Right hindlimb (tissue), 1 donor: Measurements from ENCODE around the gene HNRNPH1.
A peak's percentile ranks its signal among the peaks of the same experiment; 100 is the strongest.

Experiments used
- DNase-seq: peaks from one replicate; pipeline ENCODE4 v3.0.0-alpha.2; 2018

Gene HNRNPH1

DNA sequence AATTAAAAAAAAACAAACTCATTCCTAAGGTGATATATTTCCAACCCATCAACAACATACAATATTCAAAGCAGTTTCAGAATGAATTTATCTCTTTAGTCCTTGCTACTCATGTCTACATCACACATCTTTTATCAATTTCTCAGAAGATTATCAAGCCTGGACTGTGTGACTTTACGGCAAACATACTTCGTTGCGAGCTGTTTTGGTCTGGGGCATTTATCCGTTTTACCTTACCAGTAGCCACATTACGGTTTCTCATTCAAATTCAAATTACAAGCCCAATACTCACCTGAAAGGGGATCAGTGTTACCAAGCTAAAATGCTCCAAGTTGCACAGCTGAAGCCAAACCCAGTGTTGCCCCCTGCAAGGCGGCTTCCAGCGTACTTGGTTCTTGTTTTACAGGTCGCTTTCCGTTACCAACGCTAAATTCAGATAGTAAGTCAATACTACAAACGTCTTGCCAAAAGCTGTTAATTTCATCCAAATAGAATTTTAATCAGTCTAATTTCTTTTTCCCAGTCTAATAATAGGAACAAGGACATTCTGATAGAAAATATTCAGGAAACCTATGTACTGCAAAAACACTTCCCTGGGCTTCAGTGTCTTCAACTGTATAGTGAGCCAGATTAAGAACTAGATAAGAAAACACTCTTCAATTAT lies 1.8 kb downstream of the HNRNPH1 start:
- DNase-seq, result no peak

DNA sequence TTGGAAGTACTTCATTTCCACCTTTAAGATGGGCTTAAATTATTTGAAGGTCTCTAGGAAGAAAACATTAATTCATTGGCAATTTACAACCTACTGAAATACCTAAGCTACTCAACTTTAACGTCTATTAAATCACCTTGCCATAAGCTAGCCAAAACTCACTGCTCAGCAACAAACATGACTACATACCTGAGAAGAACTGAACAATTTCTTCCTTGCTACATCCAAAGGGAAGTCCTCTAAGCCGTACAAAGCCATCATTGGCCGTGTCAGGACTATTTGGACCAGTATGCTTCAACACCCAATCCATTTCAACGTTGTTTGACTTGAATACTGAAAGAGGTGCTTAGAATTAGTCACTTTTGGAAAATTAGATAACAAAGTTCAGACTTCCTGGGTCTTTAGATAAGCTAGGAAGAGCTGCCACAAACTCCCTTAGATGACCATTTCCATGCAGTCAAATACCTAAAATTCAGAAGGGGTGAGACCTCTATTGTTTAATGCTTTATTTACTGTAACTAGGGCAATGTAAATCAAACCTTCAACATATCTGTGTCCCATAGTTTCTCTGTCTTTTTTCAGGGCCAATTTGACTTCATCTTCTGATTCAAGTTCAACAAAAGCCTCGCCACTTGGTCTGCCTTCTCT lies 2.6 kb downstream of the HNRNPH1 start:
- no peak for DNase-seq

DNA sequence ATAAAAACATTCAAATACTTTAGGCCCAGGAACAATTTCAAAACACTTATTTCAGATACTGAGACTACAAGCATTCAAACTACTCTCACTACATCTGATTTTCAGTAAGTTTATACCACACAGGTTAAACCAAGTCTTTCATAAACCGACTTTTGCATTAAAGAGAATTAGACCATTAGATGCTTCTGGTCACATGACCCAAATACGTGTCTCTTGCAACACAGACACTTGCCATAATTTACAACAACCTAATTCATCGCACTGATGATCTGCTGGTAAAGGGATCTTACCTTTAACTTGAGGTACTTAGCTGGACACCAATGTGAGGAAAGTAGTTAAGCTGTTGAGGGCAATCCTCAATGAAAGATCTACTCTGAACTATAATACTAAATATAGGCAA lies 3.2 kb downstream of the HNRNPH1 start:
- no peak for DNase-seq

DNA sequence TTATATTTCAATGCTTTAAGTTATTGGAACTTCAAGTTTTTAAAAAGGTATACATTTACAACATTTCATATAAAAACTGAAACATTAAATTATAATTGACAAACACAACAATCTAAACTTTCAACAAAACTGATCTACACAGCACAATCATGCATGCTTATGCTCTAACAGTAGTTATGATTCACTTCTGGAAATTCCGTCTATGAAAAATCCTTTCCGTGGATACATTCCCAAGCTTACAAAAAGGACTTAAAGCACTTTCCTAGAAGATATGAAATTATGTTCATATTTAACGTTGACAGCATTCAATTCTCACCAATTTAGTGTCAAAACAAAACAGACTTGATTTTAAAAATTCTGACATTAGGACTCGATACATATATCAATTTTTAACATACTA lies 3.7 kb downstream of the HNRNPH1 start:
- no peak for DNase-seq

DNA sequence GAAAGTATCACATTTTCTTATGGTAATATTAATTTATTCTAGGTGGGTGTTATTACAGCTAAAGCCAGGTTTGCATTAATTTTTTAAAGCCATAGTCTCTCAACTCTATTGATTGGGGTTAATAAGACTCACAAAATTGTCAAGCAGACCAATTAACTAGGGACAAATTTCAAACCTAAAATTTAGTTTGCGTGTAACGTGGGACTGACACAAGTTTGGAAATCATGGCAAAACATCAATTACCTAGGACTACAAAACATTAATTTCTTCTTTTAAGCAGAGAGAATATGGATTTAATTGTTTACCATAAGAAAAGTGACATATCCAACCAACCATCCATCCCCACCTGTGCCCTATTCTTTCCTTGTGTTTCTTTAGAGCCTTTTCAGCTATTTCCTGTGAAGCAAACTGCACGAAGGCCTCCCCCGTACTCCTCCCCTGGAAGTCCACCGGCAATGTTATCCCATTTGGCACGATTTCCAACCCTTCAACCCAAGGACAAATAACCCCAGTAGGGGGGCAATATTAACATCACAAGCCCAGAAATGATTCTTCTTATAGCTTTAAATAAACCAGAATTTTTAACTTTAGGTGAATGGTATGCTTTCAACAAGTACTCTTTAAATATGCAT lies 4.4 kb downstream of the HNRNPH1 start:
- DNase-seq, result no peak

DNA sequence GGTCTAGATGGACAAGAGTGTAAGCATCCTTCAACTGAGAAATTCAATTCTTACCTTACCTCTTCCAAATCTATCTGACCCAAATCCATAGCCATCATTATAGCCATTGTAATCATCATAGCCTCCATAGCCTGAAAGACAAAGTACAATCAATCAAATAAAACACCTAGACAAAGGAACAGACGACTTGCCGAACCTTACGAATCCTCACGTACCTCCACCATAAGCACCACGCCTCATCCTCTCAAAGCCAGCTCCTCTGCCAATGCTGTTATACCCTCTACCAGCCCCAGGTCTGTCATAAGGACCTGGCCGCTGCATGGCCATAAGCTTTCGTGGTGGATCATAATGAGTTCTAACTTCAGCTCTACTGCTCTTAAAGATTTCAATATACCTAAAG lies 5.5 kb downstream of the HNRNPH1 start:
- DNase-seq, result no peak

DNA sequence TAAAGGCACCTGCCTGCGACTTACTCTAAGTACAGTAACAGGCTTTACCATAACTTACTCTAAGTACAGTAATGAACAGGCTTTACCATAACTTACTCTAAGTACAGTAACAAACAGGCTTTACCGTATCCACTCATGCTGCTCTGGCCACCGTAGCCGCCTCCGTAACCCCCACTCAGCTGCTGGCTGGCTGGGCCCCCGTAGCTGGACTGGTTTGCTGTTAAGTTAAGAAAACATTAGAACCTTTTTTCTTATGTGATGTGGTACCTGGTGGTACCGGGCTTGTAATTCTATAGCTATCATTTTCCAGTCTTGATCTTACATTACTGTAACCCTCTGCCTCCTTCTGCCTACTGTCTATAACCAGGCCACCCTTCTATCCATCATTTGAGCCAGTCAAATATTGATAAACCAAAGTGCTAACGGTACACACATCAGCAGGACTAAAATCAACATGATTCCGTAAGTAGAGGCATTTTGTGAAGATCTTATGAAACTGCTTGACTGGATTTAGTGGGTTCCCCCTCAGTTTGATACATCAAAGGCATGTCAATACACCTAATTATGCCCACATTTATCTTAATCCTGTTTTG lies 7.4 kb downstream of the HNRNPH1 start:
- no peak for DNase-seq

DNA sequence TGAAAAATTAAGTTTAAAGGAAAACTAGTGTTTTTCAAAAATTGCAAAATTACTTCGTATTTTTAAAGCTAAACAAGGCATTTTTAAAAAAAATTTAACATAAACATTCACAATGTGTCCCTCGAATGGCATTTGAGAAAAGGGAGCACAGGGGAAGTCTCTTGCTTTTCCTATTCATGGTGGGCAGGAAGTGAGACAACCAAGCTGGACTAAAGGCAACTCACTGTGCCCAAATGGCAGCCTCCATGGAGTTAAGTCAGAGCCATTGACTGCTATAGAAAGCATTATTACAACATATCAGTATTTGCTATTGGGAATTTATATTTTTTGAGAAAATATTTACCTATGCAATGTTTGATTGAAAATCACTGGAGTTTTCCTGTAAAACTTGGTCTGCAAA lies 8.3 kb downstream of the HNRNPH1 start:
- no peak for DNase-seq

DNA sequence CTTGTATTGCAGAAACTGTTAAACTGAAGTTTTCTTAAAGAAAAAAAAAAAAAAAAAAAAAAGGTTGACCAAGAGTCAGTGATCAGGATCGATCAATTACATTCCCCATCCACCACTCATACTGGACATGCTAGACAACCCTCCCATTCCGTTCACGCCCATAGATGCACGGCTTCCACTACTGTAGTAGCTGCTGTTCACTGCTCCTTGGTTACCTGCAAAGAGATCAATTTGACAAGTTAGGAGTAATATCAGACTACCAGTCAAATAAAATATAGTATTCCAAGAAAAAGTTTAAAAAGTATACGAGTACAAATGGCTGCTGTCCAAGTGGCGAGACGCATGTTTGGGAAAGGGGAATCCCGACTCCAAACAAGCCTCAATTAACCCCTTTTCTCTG lies 8.7 kb downstream of the HNRNPH1 start:
- no peak for DNase-seq

DNA sequence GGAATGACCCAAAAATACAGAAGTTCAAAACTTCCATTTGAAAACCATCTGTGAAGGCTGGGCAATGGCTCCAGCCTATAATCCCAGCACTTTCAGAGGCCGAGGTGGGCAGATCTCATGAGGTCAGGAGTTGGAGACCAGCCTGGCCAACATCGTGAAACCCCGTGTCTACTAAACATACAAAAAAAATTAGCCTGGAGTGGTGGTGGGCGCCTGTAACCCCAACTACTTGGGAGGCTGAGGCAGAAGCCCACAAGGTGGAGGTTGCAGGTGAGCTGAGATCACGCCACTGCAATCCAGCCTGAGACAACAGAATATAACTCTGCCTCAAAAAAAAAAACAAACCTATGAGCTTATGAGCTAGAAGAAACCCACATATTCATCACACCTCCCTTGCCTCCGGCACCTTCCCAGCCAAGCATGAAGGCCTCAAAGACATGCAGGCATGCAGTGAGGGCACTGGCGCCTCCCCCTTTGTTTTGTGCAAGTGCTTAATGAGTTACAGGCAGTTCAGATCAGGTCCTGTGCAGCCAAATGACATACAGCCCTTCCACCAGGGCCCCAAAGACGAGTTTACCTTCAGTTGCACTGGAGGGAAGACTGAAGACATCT lies 9.9 kb downstream of the HNRNPH1 start:
- no peak for DNase-seq

DNA sequence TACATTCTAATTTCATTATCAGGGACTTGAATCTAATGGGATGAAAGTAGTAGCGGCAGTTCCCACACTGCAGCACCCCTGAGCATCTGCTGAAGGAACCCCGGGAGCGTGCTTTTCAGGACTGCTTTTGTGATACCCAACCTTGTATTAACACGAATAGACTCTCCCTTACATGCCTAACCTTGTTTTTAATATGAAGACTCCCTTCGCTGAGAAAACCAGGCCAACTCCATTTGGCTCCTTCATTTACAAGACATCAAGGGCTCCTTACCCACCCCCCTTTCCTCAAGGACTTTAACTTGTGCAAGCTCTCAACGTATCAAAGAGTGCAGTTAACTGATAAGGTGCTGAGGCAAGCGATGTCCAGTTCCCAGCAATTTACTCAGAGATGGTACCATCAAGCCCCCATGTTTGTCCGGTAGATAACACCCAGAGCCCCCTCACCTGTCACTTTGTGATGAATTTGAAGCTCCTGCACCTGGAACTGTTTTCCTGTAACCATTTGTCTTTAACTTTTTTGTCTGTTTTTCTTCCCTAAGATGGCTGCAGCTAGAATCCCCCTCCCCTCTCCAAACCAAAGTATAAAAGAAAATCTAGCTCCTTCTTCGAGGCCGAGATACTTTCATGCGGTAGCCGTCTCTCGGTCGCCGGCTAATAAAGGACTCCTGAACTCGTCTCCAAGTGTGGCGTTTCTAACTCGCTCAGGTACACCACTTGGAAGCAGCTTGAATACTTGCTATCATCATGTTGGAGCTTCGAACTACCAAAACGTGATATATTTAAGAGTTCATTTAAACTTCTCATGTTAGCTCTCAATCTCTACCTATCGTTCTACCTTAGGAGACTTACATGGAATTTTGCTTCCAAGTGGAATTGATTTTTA lies 10.7 kb downstream of the HNRNPH1 start:
- DNase-seq, result no peak

DNA sequence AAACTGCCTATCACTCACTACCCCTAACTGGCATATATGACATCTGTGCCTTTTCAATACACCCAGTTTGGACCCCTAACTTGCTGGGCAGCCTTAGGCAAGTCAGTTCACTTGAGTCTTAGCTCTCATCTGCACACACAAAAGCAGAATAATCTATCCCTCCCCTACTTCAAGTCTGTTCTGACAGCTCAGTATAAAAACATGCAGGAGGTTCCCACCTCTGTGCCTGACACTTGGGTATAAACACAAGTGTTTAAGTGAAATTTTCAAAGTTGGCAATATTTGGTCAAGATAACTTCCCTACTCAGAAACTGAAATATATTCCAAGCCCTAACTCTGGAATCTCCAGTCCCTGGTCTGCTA lies 12.6 kb downstream of the HNRNPH1 start:
- no peak for DNase-seq

DNA sequence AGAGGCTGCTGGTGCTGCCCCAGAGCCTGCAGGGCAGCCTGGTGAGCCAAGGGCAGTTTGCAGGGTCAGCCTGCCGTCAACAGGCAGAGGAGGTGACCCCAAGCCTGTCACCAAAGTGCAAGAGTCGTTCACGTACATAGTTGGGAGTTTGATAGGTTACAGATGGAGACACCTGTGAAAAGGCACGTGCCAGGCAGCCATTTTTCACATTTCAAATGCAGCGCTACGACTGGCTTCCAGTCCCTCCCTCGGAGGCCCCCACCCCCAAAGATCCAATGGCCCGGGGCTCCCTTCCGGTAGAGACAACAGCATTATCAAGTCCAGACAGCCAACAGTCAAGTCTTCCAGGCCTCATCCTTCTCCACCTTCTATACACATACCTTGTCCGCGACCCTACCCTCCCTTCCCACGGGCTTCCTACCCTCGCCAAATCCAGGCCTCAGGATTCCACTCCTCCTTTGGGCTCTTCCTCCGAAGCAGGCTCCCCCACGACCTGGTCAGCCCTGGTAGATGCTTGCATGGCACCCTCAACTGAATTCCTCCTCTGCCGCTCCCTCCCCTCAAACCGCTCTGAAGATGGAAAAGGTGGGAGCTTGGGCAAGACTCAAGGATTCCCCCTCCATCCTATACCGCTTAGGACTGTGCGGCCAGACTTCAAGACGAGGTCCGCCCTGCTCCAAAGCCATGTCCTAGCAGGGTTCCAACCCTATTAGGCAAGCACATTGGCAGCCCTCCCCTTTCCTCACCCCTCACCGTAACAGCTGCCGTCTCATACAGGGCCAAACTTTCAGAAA lies 13.2 kb downstream of the HNRNPH1 start:
- no peak for DNase-seq

DNA sequence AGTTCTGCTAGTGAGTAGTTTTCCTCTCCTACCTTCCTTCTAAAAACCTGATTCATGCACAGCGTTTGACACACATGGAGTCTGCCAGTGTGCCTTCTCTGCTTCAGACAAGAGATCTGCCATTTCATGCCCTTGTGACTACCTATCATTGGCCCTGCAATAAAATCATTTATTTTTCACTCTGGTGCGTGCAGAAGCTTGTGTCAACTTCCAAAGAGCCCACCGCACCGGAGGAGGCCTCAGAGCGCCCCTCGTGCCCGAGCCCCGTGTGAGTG lies 13.7 kb downstream of the HNRNPH1 start:
- DNase-seq, result no peak

DNA sequence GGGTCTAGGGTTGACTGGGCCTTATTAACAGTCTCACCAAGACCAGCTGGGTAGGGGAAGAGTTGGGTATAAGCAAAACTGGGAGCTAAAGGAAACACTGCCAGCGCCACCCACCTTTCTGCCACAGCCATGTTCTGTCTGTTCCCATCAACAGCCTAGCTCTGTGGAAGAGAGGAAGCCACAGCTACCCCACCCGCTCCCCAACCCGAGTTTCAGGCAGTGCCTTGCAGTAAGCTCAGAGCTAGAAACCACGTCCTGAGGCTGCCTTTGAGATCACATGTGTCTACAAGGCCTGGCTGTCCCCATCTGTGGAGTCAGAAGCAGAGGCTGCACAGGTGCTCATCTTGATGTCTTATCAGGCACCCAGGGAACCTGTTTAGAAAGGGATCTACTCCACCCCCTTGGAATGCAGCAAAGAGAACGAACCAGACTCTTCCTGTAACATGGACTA lies 15.3 kb downstream of the HNRNPH1 start:
- DNase-seq, result peak; percentile 40

DNA sequence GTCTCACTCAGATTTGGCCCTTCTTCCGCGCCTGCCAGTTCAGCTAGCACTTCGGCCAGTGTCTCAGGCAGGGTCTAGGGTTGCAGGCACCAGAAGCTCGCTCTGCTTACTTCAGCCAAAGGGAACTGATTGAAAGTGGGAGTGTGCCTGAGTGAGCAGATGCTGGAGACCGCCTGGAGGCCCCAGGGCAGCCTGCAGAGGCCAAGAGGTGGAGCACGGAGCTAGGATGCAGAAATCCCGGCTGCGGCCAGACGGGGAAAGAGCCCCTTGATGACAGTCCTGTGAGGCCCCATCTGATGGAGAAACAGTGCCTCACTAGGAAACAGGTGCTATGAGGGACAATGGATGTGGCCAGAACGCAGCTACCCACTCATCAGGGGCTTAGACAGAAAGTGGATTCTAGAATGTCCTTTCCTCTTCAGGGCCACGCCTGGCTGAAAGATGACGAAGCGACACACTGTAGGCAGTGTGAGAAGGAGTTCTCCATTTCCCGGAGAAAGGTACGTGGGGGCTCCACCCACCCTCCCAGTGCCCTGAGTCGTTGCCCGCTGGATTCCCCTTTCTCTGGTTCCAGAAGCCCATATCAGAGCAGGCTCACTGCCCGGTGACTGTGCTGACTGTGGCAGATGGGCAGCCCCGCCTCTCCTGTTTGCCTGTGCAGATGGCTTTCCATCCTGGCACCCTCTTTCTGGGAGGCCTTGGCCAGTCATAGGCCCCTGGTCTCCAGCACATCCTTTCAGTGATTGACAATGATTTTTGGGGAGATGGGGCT lies 16.1 kb downstream of the HNRNPH1 start:
- no peak for DNase-seq

DNA sequence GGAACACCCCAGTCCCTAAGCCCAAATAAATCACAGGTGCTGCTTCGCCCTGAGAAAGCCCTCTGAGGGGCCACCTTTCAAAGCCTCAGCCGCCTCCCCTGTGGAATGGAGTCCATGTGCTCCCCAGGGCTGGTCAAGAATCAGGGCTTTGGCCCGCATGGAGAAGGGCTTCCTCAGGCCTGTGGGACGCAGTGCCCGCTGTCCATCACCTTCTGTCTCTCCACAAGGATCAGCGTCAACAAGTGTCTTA lies 16.6 kb downstream of the HNRNPH1 start:
- no peak for DNase-seq

DNA sequence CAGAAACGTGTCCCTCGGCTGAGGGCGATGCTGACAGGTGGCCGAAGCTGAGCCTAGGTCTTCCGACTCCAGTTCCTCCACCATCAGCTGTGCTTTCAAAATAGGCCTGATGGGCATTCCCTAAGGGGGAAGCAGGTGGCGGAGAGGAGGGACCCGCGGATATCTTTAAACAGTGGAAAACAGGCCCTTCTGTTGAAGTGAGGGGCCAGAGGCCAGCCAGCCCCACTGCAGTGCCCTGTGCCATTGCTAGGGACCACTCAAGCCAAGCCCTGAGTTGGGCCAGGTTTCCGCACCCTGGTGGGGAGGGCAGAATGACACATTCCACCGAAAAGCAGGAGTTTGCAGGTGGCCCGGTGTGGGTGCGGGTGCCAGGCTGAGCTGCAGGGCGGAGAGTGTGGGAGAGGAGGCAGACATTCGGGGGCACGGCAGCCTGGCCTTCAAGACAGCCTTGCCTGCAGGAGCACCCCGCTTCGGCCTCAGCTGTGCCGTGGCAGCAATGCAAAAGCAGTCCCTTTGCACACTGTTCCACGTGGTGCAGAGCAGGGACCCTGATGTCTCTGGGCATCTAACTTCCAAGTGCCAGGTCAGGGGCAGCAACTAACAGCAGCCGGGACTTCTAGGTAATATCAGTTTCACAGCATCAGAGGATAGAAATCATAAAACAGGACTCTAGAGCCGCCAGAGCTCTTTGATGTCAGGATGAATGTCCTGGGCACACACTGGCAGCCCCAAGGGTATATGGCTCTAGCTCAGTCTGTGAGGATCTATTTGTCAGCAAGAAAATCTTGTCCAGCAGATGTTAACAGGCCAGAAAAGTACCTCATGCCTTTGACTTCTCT lies 17.2 kb downstream of the HNRNPH1 start:
- DNase-seq, result no peak

DNA sequence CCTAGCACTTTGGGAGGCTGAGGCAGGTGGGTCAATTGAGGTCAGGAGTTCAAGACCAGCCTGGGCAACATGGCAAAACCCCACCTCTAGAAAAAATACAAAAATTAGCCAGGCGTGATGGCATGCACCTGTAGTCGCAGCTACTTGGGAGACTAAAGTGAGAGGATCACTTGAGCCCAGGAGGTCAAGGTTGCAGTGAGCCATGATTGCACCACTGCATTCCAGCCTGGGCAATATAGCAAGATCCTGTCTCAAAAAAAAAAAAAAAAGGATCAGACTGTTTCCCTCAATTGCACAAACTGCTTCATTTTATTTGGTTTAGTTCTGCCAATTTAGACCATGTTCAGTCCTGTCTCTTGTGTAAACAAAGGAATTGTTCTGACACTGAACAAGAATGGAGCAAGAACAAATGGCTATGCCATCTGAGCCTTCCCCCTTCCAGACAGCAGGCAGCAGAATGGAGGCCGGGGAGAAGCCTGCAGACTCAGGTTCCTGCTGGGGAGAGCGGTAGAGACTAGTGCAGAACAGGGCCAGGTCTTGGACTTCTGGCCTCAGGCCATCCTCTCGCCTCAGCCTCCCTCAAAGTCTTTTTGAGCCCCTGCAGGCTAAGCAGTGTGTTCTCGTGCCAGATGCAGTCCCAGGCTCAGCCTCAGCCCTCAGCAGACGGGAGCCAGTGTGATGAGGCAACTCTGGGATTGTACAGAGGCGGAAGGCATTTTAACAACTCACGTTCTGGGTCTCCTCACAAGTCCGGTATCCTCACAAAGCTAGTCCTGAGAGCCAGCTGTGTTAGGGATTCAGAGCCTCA lies 18.2 kb downstream of the HNRNPH1 start:
- no peak for DNase-seq

DNA sequence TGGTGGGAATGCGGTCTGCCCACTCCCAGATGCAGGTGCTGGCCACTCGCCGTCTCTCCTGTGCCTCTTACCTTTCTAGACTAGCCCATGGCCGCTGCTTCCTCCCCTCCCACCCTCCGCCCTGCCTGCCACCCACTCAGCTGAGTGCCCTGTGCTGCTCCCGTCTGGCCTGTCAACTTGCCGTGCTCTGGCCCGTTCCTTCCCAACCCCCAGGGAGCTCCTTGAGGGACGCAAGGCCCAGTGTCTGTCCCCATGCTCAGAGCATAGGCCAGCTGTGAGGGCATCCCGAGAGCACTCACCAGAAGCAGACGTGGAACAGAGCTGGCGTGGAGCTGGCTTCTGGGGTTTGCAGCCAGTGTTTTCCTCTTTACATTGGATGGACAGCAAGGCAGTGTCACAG lies 20.2 kb downstream of the HNRNPH1 start:
- DNase-seq, result no peak
